Neural cell (in vitro differentiated cells): ENCODE data around the gene NELL2. TPM values are rescaled to one million over a fixed set of nuclear protein-coding genes. Genes with fewer than 3 reads are reported as not detected.

Experiments
- H2AFZ ChIP-seq: fragments of 200-600, 300-800 bp; sonication (generic), shearing (Covaris generic); 2 replicates; pipeline ENCODE4 v1.6.0; 2014; ENCODE audit warnings: low read depth, mild to moderate bottlenecking, antibody characterized with exemption, low read length, moderate library complexity
- H3F3A ChIP-seq: fragments of 200-600 bp; shearing (Covaris generic); 2 replicates; pipeline ENCODE4 v1.6.1; 2016; ENCODE audit warnings: mild to moderate bottlenecking, moderate library complexity, mixed read lengths, antibody characterized with exemption, low read length; ENCODE audit not compliant: insufficient read depth, poor library complexity, severe bottlenecking
- H3K27ac ChIP-seq: fragments of 200-600, 300-800 bp; sonication (generic), shearing (Covaris generic); 2 replicates; pipeline ENCODE4 v1.5.1; 2014; ENCODE audit warnings: mild to moderate bottlenecking, low read length, moderate library complexity
- H3K27me3 ChIP-seq: fragments of 300-800, 200-600 bp; sonication (generic), shearing (Covaris generic); 2 replicates; pipeline ENCODE4 v1.6.0; 2014; ENCODE audit warnings: mild to moderate bottlenecking, low read depth, low read length, moderate library complexity; ENCODE audit not compliant: insufficient read depth
- H3K36me3 ChIP-seq: fragments of 300-800, 200-600 bp; sonication (generic), shearing (Covaris generic); 2 replicates; pipeline ENCODE4 v1.5.1; 2014; ENCODE audit warnings: mild to moderate bottlenecking, antibody characterized with exemption, low read length, moderate library complexity; ENCODE audit not compliant: insufficient read depth
- H3K4me2 ChIP-seq: fragments of 300-800, 200-600 bp; sonication (generic), shearing (Covaris generic); 2 replicates; pipeline ENCODE4 v1.6.0; 2014; ENCODE audit warnings: mild to moderate bottlenecking, low read length
- H3K4me3 ChIP-seq: fragments of 300-800, 200-600 bp; sonication (generic), shearing (Covaris generic); 2 replicates; pipeline ENCODE4 v1.5.1; 2014; ENCODE audit warnings: mild to moderate bottlenecking, low read length, moderate library complexity
- H3K79me2 ChIP-seq: fragments of 200-600 bp; shearing (Covaris generic); replicated peaks from 2 replicates; pipeline ENCODE4 v1.6.0; 2014; ENCODE audit warnings: mild to moderate bottlenecking, low read length, moderate library complexity; ENCODE audit not compliant: insufficient read depth
- H3K9ac ChIP-seq: fragments of 300-800, 200-600 bp; sonication (generic), shearing (Covaris generic); 2 replicates; pipeline ENCODE4 v1.6.1; 2016; ENCODE audit warnings: mild to moderate bottlenecking, low read length, mixed read lengths
- H3K9me2 ChIP-seq: fragments of 200-600 bp; shearing (Covaris generic); 2 replicates; pipeline ENCODE4 v1.6.1; 2016; ENCODE audit warnings: mild to moderate bottlenecking, low read length, mixed read lengths; ENCODE audit not compliant: insufficient read depth
- H3K9me3 ChIP-seq: fragments of 200-600, 300-800 bp; sonication (generic), shearing (Covaris generic); 2 replicates; pipeline ENCODE4 v1.6.1; 2016; ENCODE audit warnings: mild to moderate bottlenecking, mixed run types, low read length, moderate library complexity, mixed read lengths
- H4K20me1 ChIP-seq: fragments of 200-600 bp; shearing (Covaris generic); 2 replicates; pipeline ENCODE4 v1.6.1; 2016; ENCODE audit warnings: mild to moderate bottlenecking, mixed run types; ENCODE audit not compliant: insufficient read depth
- EP300 ChIP-seq: fragments of 450-650 bp; conservative IDR thresholded peaks from 2 replicates; pipeline ENCODE4 v1.6.1; 2014; ENCODE audit warnings: antibody characterized with exemption, mild to moderate bottlenecking, moderate library complexity; ENCODE audit not compliant: poor library complexity, severe bottlenecking
- EZH2 ChIP-seq: fragments of 200-600, 300-800 bp; shearing (Covaris generic), sonication (generic); IDR thresholded peaks from 2 replicates; pipeline ENCODE4 v1.6.1; 2014; ENCODE audit warnings: antibody characterized with exemption, low read length, borderline replicate concordance, mild to moderate bottlenecking; ENCODE audit not compliant: insufficient read depth, poor library complexity, severe bottlenecking
- MXI1 ChIP-seq: fragments of 450-650 bp; conservative IDR thresholded peaks from 2 replicates; pipeline ENCODE4 v1.6.1; 2014; ENCODE audit warnings: antibody characterized with exemption, mild to moderate bottlenecking; ENCODE audit not compliant: poor library complexity, severe bottlenecking
- POLR2AphosphoS5 ChIP-seq: IDR thresholded peaks from 2 replicates; pipeline ENCODE4 v1.6.1; 2012
- RAD21 ChIP-seq: fragments of 450-650 bp; conservative IDR thresholded peaks from 2 replicates; pipeline ENCODE4 v1.6.1; 2014; ENCODE audit warnings: antibody characterized with exemption, mild to moderate bottlenecking, moderate library complexity
- REST ChIP-seq: IDR thresholded peaks from 2 replicates; pipeline ENCODE4 v1.6.1; 2012; ENCODE audit warnings: borderline replicate concordance
- SMC3 ChIP-seq: fragments of 450-650 bp; conservative IDR thresholded peaks from 2 replicates; pipeline ENCODE4 v1.6.1; 2014; ENCODE audit warnings: antibody characterized with exemption, mild to moderate bottlenecking, moderate library complexity; ENCODE audit not compliant: poor library complexity
- TAF1 ChIP-seq: IDR thresholded peaks from 2 replicates; pipeline ENCODE4 v1.6.1; 2012; ENCODE audit warnings: low read depth
- polyA plus RNA-seq: library from polyadenylated mRNA; depleted of rRNA; stranded (reverse); fragments of >200 nt; gene quantifications from 2 replicates; pipeline ENCODE4 v1.2.3, GENCODE V29; 2014
- TF ChIP-seq, protein P1 (sequence below): fragments of 450-650 bp; IDR thresholded peaks from 2 replicates; pipeline ENCODE4 v1.5.1; 2014; ENCODE audit warnings: antibody characterized with exemption, mild to moderate bottlenecking, moderate library complexity; ENCODE audit not compliant: poor library complexity, severe bottlenecking

Gene NELL2
- polyA plus RNA-seq, 1 donor from 2014 or later: 41.8 TPM

DNA sequence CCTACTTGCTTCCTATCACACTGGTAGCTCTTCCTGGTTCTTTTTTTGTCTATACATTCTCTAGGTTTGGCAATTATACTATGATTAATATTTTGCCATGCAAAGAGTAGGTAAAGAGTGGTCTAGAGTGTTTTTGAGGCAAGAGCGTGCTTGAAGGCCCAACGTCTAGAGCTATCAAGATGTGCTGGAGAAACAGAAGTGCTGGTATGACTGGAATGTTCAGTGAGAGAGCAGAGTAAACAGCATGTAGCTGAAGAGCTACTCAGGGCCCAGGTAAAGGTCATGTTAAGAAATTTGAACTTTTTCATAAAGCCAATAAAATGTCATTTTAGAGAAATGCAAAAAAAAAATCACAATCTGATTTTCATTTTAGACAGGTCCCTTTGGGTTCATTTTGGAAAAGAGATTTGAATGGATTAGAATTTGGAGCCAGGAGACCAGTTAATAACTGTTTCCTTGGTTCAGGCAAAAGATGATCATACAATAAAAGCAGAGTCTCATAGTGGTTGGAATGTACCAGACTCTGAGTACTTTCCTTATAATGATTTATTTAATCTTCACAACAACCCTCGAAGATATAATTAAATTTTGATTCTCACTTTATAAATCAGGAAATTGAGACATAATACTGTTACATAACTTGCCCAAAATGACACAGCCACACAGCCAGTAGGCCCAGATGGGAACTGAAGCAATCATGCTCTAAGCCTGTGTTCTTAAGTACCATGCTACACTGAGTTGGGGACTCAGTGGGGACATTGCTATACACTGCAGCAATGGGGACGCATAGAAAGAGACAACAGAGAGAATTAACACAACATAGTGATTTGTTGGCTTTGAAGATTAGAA, 350.1 kb downstream of the NELL2 start:
- H3F3A ChIP-seq: no peaks in the 10 kb centered on the region
- TF ChIP-seq SMC3: no peak
- TF ChIP-seq POLR2AphosphoS5: no peak
- TF ChIP-seq TAF1: no peak
- no peak for TF ChIP-seq EP300
- TF ChIP-seq, protein P1, sequence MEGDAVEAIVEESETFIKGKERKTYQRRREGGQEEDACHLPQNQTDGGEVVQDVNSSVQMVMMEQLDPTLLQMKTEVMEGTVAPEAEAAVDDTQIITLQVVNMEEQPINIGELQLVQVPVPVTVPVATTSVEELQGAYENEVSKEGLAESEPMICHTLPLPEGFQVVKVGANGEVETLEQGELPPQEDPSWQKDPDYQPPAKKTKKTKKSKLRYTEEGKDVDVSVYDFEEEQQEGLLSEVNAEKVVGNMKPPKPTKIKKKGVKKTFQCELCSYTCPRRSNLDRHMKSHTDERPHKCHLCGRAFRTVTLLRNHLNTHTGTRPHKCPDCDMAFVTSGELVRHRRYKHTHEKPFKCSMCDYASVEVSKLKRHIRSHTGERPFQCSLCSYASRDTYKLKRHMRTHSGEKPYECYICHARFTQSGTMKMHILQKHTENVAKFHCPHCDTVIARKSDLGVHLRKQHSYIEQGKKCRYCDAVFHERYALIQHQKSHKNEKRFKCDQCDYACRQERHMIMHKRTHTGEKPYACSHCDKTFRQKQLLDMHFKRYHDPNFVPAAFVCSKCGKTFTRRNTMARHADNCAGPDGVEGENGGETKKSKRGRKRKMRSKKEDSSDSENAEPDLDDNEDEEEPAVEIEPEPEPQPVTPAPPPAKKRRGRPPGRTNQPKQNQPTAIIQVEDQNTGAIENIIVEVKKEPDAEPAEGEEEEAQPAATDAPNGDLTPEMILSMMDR: no peak
- no peak for TF ChIP-seq EZH2
- no peak for TF ChIP-seq REST
- TF ChIP-seq MXI1: no peak
- TF ChIP-seq RAD21: no peak
- no peaks in the 10 kb centered on the region for H3K9me3 ChIP-seq
- no peaks in the 10 kb centered on the region for H3K27me3 ChIP-seq
- no peak overlapping the region for H2AFZ ChIP-seq
- H3K4me2 ChIP-seq: no peak overlapping the region
- no peak overlapping the region for H3K9ac ChIP-seq
- no peaks in the 10 kb centered on the region for H3K36me3 ChIP-seq
- no peak overlapping the region for H3K4me3 ChIP-seq
- H3K27ac ChIP-seq: no peak overlapping the region
- no peaks in the 10 kb centered on the region for H3K79me2 ChIP-seq
- H4K20me1 ChIP-seq: no peaks in the 10 kb centered on the region
- no peaks in the 10 kb centered on the region for H3K9me2 ChIP-seq

DNA sequence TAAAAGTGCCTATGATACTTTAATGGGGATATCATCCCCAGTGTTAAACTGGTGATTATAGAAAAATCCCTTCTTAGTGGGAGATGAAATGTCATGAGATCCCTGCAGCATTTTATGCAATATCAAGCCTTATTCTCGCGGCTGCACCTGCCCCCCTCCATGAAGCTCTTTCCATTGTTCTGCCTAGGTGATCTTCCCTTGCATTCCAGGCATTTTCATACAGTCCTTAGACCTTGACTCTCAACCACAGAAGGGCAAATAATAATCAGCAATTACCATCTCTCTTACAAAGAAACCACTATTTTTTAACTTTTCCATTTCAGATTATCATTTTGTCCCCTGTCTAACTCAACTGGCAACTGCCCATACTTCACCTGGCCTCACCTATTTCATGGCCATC, 352.3 kb downstream of the NELL2 start:
- no peak overlapping the region for H3K9ac ChIP-seq
- H3K4me3 ChIP-seq: no peak overlapping the region
- no peaks in the 10 kb centered on the region for H3K79me2 ChIP-seq
- H3K27me3 ChIP-seq: no peaks in the 10 kb centered on the region
- no peak overlapping the region for H3K4me2 ChIP-seq
- no peak overlapping the region for H2AFZ ChIP-seq
- no peaks in the 10 kb centered on the region for H3K36me3 ChIP-seq
- TF ChIP-seq TAF1 (no peak), POLR2AphosphoS5 (no peak)
- no peaks in the 10 kb centered on the region for H3F3A ChIP-seq
- no peak overlapping the region for H3K27ac ChIP-seq
- H3K9me2 ChIP-seq: no peaks in the 10 kb centered on the region
- H3K9me3 ChIP-seq: no peaks in the 10 kb centered on the region
- no peaks in the 10 kb centered on the region for H4K20me1 ChIP-seq
